HG03342 (cell line): Measurements from ENCODE around the gene TMPRSS9.

ENCODE experiments used
- ATAC-seq: cut with Tn5 transposase; IDR thresholded peaks from one replicate; pipeline ENCODE4 v1.9.1; 2021; ENCODE audit warnings: mild to moderate bottlenecking, moderate library complexity; ENCODE audit not compliant: unreplicated experiment

Gene TMPRSS9

GRCh38 chr19:2358548-2359173, 1.4 kb upstream of the TMPRSS9 start:
- ATAC-seq, result no peak

GRCh38 chr19:2360833-2361232, 768 bp downstream of the TMPRSS9 start:
- no peak for ATAC-seq

- no peak for ATAC-seq
These were observed 1.4 kb downstream of the TMPRSS9 start for GRCh38 chr19:2361246-2362045.

- no peak for ATAC-seq
These were observed 2.2 kb downstream of the TMPRSS9 start for GRCh38 chr19:2362046-2362969.

- ATAC-seq, result no peak
These were observed 2.9 kb downstream of the TMPRSS9 start for GRCh38 chr19:2362970-2363300.

- ATAC-seq, result no peak
These were observed 3.4 kb downstream of the TMPRSS9 start for GRCh38 chr19:2363419-2363818.

GRCh38 chr19:2365201-2365970, 5.3 kb downstream of the TMPRSS9 start:
- no peak for ATAC-seq

GRCh38 chr19:2371656-2372055, 11.6 kb downstream of the TMPRSS9 start:
- ATAC-seq, result no peak

- no peak for ATAC-seq
These were observed 12.1 kb downstream of the TMPRSS9 start for GRCh38 chr19:2372076-2372612.

- no peak for ATAC-seq
These were observed 14.7 kb downstream of the TMPRSS9 start for GRCh38 chr19:2374808-2375207.

GRCh38 chr19:2375353-2376121, 15.5 kb downstream of the TMPRSS9 start:
- no peak for ATAC-seq

GRCh38 chr19:2376784-2377519, 16.9 kb downstream of the TMPRSS9 start:
- ATAC-seq, result no peak

- no peak for ATAC-seq
These were observed 20.5 kb downstream of the TMPRSS9 start for GRCh38 chr19:2380567-2380966.

GRCh38 chr19:2381148-2381820, 21.2 kb downstream of the TMPRSS9 start:
- ATAC-seq, result no peak

GRCh38 chr19:2382530-2383222, 22.6 kb downstream of the TMPRSS9 start:
- ATAC-seq, result no peak

- ATAC-seq, result no peak
These were observed 25.1 kb downstream of the TMPRSS9 start for GRCh38 chr19:2385053-2385721.
